Tibial artery (tissue), 4 donors: ENCODE results near the gene CACNA1A.

Source experiments
- DNase-seq, 2 donors: peaks; one replicate each; pipeline ENCODE4 v3.0.0-alpha.2; 2019
- H3K27ac ChIP-seq, 2 donors: fragments of 200-600 bp; sonication (generic) in 1 of 2; 1 replicate in 1 of 2; 2 replicates in 1 of 2; pipeline ENCODE4 v1.5.1; 2018 to 2019; ENCODE audit warnings: mild to moderate bottlenecking in 1 of 2
- H3K27me3 ChIP-seq, 2 donors: fragments of 200-600 bp; sonication (generic) in 1 of 2; one replicate each; pipeline versions ENCODE4 v1.5.1 to v1.6.0; 2016 to 2019
- H3K36me3 ChIP-seq, 3 donors: fragments of 200-600 bp; sonication (generic) in 2 of 3; one replicate each; pipeline ENCODE4 v1.5.1; 2016 to 2019; ENCODE audit warnings: mild to moderate bottlenecking in 2 of 3
- H3K4me1 ChIP-seq, 4 donors: fragments of 200-600 bp; sonication (generic) in 2 of 4; 1 replicate in 3 of 4; 2 replicates in 1 of 4; pipeline ENCODE4 v1.5.1; 2016 to 2019
- H3K4me3 ChIP-seq, 2 donors: fragments of 200-600 bp; sonication (generic) in 1 of 2; 1 replicate in 1 of 2; 2 replicates in 1 of 2; pipeline ENCODE4 v1.5.1; 2018 to 2019; ENCODE audit warnings: mild to moderate bottlenecking in 2 of 2
- H3K9me3 ChIP-seq, 3 donors: fragments of 200-600 bp; sonication (generic) in 1 of 3; one replicate each; pipeline ENCODE4 v1.5.1; 2016 to 2019
- CTCF ChIP-seq, 2 experiments: fragments of 200-600 bp in 1 of 2; fragments of 450-650 bp in 1 of 2; IDR thresholded peaks; one replicate each; pipeline ENCODE4 v1.5.1; 2017 to 2019; ENCODE audit warnings: antibody characterized with exemption in 2 of 2, mild to moderate bottlenecking in 1 of 2, moderate library complexity in 1 of 2
- intact Hi-C: fragments of 100-400 bp; cut with DNase I; formaldehyde crosslinking; loops from one replicate; pipeline ENCODE4 v1.15.0; 2023; ENCODE audit warnings: low total_unique reads

CACNA1A gene

DNA sequence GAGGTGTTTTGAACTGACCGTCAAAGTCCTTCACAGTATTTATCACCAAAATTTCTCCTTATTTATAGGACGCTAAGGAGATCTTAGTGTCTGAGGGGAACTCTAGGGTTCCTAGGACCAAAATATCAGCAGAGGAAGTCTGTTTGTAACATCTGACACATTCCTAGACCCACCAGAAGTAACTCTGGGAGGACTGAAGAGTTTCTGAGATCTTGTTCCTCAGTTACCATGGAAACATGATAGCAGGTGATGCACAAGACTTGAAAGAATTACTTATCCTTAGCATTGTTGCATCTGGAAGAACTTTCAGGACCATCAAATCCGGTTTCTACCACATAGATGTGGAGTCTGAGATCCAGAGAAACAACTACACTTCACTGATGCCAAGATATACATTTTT, 191.5 kb downstream of the CACNA1A start:
- no peak for DNase-seq
- Histone ChIP-seq H3K36me3 (no peaks in the 10 kb centered on the region), H3K27me3 (no peaks in the 10 kb centered on the region), H3K4me3 (no peak overlapping the region), H3K4me1 (no peaks in the 10 kb centered on the region), H3K27ac (no peak overlapping the region), H3K9me3 (peaks cover 0 to 11% (median 0%) of the 10 kb centered on the region in 3 donors)
- no peak for TF ChIP-seq CTCF (IDR thresholded peaks at IDR 0.05)
- intact Hi-C loops = no loop called here

- no peak overlapping the region for H3K27ac ChIP-seq
- no peaks in the 10 kb centered on the region for H3K27me3 ChIP-seq
- TF ChIP-seq CTCF (IDR thresholded peaks at IDR 0.05) = no peak
- DNase-seq = no peak
- intact Hi-C loops = no loop called here
- H3K4me1 ChIP-seq = no peaks in the 10 kb centered on the region
- H3K4me3 ChIP-seq = no peak overlapping the region
- H3K36me3 ChIP-seq = no peaks in the 10 kb centered on the region
- peaks cover 0 to 11% (median 0%) of the 10 kb centered on the region in 3 donors for H3K9me3 ChIP-seq
Observed at GRCh38 chr19:13313875-13314274, 192.4 kb downstream of the CACNA1A start.

- peaks cover 0 to 16% of the 10 kb centered on the region in 2 donors for H3K27me3 ChIP-seq
- no peak for DNase-seq
- no peak for TF ChIP-seq CTCF (IDR thresholded peaks at IDR 0.05)
- no peaks in the 10 kb centered on the region for H3K36me3 ChIP-seq
- no peaks in the 10 kb centered on the region for H3K4me1 ChIP-seq
- peaks cover 0 to 11% (median 0%) of the 10 kb centered on the region in 3 donors for H3K9me3 ChIP-seq
- H3K27ac ChIP-seq = no peak overlapping the region
- H3K4me3 ChIP-seq = no peak overlapping the region
- intact Hi-C loops = no loop called here
Observed at GRCh38 chr19:13309864-13310263, 196.4 kb downstream of the CACNA1A start.

- H3K36me3 ChIP-seq = no peaks in the 10 kb centered on the region
- H3K27ac ChIP-seq = no peak overlapping the region
- intact Hi-C loops = no loop called here
Observed at GRCh38 chr19:13303381-13304129, 202.7 kb downstream of the CACNA1A start.

GRCh38 chr19:13302526-13303270, 203.6 kb downstream of the CACNA1A start:
- H3K36me3 ChIP-seq = no peaks in the 10 kb centered on the region
- H3K9me3 ChIP-seq = no peaks in the 10 kb centered on the region
- H3K27me3 ChIP-seq = peaks cover 0 to 40% of the 10 kb centered on the region in 2 donors
- no peak overlapping the region for H3K27ac ChIP-seq
- TF ChIP-seq CTCF (IDR thresholded peaks at IDR 0.05) = no peak
- no peak for DNase-seq
- H3K4me3 ChIP-seq = no peak overlapping the region
- peaks cover 0 to 16% (median 0%) of the 10 kb centered on the region in 4 donors for H3K4me1 ChIP-seq
- intact Hi-C loops = no loop called here

More at GRCh38 chr19:13303381-13304129, 202.7 kb downstream of the CACNA1A start:
- Histone ChIP-seq H3K9me3 (no peaks in the 10 kb centered on the region), H3K27me3 (peaks cover 0 to 42% of the 10 kb centered on the region in 2 donors), H3K4me3 (no peak overlapping the region), H3K4me1 (peaks cover 0 to 14% (median 0%) of the 10 kb centered on the region in 4 donors)
- TF ChIP-seq CTCF (IDR thresholded peaks at IDR 0.05) = no peak
- no peak for DNase-seq
